WI38 (cell line): Measurements from ENCODE around the gene TAS2R31.
"Not testable (repeated sequence)": the region's sequence is repeated elsewhere in the genome, so short reads cannot be mapped to it uniquely, and the experiment has no call there.

Experiments used
- H3K4me3 ChIP-seq: 2 replicates; pipeline ENCODE4 v1.5.1; 2011; ENCODE audit warnings: low read depth, mild to moderate bottlenecking, control low read depth, low read length
- TF ChIP-seq, protein P1 (sequence below): IDR thresholded peaks from 2 replicates; pipeline ENCODE4 v1.5.1; 2012; ENCODE audit warnings: low read depth, mild to moderate bottlenecking, control low read depth, low read length

The TAS2R31 gene, protein sequence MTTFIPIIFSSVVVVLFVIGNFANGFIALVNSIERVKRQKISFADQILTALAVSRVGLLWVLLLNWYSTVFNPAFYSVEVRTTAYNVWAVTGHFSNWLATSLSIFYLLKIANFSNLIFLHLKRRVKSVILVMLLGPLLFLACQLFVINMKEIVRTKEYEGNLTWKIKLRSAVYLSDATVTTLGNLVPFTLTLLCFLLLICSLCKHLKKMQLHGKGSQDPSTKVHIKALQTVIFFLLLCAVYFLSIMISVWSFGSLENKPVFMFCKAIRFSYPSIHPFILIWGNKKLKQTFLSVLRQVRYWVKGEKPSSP

DNA sequence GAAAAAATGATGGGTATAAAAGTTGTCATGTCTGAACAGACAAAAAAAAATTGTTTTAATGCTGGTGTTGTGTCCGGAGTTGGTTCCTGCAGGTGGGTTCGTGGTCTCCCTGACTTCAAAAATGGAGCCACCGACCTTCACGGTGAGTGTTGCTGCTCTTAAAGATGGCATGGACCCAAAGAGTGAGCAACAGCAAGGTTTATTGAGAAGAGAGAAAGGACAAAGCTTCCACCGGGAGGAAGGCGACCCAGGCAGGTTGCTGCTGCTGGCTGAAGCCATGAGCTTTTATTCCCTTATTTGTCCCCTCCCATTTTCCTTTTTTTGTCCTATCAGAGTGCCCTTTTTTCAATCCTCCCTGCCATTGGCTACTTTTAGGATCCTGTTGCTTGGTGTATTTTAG, at the start of gene TAS2R31:
Gene TAS2R31, minus strand, starts transcription at position 101 of the 400 bp plus-strand sequence. Its CDS starts 72 bp downstream, at position 29.
- H3K4me3 ChIP-seq: no peak within 1 kb of the TSS
- TF ChIP-seq, protein P1, sequence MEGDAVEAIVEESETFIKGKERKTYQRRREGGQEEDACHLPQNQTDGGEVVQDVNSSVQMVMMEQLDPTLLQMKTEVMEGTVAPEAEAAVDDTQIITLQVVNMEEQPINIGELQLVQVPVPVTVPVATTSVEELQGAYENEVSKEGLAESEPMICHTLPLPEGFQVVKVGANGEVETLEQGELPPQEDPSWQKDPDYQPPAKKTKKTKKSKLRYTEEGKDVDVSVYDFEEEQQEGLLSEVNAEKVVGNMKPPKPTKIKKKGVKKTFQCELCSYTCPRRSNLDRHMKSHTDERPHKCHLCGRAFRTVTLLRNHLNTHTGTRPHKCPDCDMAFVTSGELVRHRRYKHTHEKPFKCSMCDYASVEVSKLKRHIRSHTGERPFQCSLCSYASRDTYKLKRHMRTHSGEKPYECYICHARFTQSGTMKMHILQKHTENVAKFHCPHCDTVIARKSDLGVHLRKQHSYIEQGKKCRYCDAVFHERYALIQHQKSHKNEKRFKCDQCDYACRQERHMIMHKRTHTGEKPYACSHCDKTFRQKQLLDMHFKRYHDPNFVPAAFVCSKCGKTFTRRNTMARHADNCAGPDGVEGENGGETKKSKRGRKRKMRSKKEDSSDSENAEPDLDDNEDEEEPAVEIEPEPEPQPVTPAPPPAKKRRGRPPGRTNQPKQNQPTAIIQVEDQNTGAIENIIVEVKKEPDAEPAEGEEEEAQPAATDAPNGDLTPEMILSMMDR: no peak

DNA sequence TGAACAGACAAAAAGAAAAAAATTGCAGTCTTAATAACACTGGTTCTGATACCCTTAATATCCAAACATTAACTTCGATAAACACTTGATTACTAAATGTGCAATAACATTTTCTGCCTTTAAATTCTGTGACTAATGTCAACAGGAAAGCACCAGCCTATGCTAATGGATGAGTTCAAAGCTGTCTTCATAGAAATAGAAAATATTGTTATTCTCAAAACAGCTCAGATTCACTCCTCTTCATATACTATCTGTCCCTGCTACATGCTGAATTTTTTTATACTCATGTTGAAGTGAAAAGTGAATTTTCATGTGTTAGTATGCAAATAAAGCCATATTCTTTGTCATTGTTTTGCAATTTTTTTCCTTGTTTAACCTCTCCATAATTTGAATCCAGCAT, 47.0 kb upstream of the TAS2R31 start:
- TF ChIP-seq, protein P1: no peak
- H3K4me3 ChIP-seq: no peak overlapping the region

DNA sequence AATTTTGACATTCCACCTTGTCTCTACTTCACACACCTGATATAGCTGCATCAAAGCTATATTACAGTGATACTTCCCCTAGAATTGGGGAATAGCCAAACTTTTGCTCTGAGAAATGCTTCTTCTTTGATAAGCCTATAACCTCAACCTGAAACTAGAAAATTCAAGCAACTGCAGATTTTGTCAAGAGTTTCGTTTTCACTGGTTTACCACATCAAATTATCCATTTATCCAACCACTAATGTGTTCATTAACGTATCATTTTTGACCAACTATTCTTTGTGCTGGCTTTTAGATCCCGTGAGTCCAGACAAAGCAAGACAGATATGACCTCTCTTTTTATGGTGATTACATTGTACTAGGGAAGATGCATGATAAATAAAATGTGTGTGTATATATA, 44.4 kb upstream of the TAS2R31 start:
- TF ChIP-seq, protein P1: no peak
- no peak overlapping the region for H3K4me3 ChIP-seq

DNA sequence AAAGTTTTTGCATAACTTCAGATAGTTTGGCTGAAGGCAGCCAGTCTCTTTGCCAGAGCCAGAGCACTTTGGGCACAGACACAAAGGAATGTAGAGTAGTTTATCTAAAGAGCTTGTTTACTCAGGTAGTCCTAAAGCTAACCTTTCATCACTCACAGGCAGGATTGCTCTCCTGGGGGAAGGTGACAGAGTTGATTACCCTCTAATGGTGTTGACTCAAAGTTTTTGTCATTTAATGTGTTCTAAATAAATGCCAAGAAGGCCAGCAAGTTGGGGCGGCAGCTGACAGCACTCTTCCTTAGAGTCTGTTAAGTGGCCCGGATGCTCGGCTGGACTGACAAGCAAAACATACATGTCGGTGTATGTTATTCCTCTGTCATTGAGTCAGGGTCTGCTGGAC, 40.2 kb upstream of the TAS2R31 start:
- TF ChIP-seq, protein P1: no peak

DNA sequence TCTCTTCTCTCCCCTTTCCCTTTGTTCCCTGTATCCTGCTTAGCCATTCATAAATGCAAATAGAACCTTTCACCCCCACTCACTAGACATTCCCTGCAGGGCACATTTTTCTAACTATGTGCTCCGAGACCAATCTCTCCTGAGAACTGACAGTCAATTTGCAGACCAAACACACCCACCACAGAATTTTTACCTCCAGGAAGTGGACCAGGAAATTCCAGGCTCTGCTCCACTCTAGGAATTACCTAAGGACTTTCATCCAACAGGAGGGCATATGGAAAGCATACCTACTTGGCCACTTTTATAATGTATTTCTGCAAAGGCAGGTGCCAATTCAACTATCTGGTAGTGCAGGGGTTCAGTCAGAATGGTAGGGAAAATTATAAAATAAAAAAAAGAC, 39.8 kb upstream of the TAS2R31 start:
- TF ChIP-seq, protein P1: no peak
- no peak overlapping the region for H3K4me3 ChIP-seq

More for the DNA sequence above, 40.2 kb upstream of the TAS2R31 start:
- no peak overlapping the region for H3K4me3 ChIP-seq

DNA sequence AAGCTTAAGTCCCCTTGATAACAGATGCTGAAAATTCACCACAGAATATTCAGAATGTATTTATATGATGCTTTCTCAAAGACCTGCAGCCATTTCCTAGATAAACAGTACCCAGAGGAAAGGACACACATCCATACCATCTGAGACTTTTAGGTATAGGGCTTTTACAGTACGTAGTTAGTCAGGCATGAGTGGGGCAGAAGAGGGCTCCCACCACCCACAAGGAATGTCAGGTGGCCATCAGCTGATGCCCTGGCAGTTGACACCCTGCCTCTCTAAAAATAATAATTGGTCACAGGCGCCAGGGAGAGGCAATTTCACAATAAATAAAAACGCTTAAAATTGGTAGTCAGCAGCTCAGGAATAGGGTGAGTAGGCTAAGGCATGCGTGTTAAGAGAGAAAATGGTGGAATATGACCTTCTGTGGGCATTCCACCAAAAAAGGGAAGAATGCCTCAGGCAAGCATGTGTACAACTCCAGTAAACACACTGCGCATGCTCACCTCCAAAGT, 38.7 kb upstream of the TAS2R31 start:
- no peak overlapping the region for H3K4me3 ChIP-seq
- TF ChIP-seq, protein P1: no peak

DNA sequence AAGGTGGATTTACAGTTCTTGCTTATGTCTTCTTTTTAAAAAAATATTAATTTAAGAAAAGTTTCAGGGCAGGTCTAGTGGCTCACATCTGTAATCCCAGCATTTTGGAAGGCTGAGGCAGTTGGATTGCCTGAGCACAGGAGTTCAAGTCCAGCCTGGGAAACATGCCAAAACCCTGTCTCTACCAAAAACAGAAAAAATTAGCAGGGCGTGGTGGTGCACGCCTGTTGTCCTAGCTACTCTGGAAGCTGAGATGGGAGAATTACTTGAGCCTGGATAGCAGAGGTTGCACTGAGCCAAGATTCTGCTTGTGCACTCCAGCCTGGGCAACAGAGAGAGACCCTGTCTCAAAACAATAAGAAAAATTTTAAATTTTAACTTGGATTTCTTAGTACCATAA, 36.3 kb upstream of the TAS2R31 start:
- TF ChIP-seq, protein P1: no peak
- no peak overlapping the region for H3K4me3 ChIP-seq

DNA sequence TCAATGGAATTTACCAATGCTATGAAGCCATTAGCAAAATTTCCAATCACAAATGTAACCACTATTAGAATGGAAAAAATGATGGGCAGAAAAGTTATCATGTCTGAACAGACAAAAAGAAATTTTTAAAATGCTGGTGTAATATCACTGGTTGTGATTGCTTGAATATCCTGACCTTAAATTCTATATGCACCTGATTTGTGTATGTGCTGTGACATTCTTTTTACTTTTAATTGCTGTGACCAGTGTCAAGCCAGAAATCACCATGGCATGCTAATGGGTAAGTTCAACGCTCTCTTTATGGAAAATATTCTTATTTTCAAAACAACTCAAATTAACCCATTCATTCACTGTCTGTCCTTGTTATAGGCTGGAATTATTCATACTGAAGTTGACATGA, 31.0 kb upstream of the TAS2R31 start, which contains the start of gene TAS2R46:
Gene TAS2R46, minus strand, starts transcription at position 101 of the 400 bp plus-strand sequence. Its CDS starts 0 bp downstream, at position 101.
- H3K4me3 ChIP-seq: not testable (repeated sequence)
